Body of pancreas (tissue), 4 donors: ENCODE data around the gene TMTC4.

Experiments
- CTCF ChIP-seq, 7 experiments: fragments of 450-650 bp in 4 of 7; fragments of 200-600 bp in 3 of 7; sonication (generic) in 3 of 7; IDR thresholded peaks; one replicate each; pipeline ENCODE4 v1.5.1; 2016 to 2019; ENCODE audit warnings: antibody characterized with exemption in 7 of 7
- POLR2A ChIP-seq, 3 donors: fragments of 450-650 bp; IDR thresholded peaks; one replicate each; pipeline ENCODE4 v1.6.1; 2016; ENCODE audit warnings: antibody characterized with exemption in 3 of 3, mild to moderate bottlenecking in 2 of 3

GRCh38 chr13:100707818-100708740 is 33.5 kb upstream of the TMTC4 start:
- TF ChIP-seq CTCF (IDR thresholded peaks at IDR 0.05) (no peak), POLR2A (IDR thresholded peaks at IDR 0.05) (no peak)
